Left lobe of liver (tissue), 2 donors: ENCODE measurements around the gene PRKCA. TPM values are rescaled to one million over a fixed set of nuclear protein-coding genes. Genes with fewer than 3 reads are reported as not detected.

Experiments used
- ATAC-seq: fragments of 200-7000 bp; cut with Tn5 transposase; one replicate; pipeline ENCODE4 v1.9.1; 2020; ENCODE audit warnings: mild to moderate bottlenecking, moderate library complexity
- DNase-seq: peaks from one replicate; pipeline ENCODE4 v3.0.0-alpha.2; 2020; ENCODE audit warnings: low spot score
- total RNA-seq: library from RNA; stranded (reverse); gene quantifications from one replicate; pipeline ENCODE4 v1.2.1, GENCODE V29; 2021
- donor health status: DM: no; HTN: no; CAD: no; lungs with moderate emphysema.
- donor health status: DM: no; HTN: yes; CAD: no.

Gene PRKCA
- total RNA-seq, 1 donor from 2014 or later, result 21.2 TPM

- ATAC-seq, result no peak
These were observed 446.9 kb downstream of the PRKCA start for GRCh38 chr17:66749217-66749832.

DNA sequence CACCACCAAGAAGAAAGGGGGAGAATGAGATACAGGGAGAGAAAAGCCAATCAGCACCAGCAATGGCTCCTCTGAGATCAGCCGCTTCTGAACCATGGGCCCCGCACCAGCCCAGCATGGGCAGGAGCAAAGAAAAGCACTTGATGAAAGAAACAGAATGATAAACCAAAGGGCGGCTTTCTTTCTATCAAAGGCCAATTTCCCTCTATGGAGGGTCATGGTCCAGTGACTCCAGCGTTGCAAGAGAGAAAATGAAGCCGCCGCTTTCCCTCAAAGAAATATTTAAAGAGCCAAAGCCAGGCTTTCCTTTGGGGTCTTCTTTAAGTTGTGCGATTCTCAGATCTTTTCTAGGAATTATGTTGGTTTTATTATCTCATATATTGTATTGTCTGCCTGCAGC is 447.7 kb downstream of the PRKCA start:
- ATAC-seq, result no peak
- no peak for DNase-seq

More at GRCh38 chr17:66749217-66749832, 446.9 kb downstream of the PRKCA start:
- DNase-seq, result no peak

DNA sequence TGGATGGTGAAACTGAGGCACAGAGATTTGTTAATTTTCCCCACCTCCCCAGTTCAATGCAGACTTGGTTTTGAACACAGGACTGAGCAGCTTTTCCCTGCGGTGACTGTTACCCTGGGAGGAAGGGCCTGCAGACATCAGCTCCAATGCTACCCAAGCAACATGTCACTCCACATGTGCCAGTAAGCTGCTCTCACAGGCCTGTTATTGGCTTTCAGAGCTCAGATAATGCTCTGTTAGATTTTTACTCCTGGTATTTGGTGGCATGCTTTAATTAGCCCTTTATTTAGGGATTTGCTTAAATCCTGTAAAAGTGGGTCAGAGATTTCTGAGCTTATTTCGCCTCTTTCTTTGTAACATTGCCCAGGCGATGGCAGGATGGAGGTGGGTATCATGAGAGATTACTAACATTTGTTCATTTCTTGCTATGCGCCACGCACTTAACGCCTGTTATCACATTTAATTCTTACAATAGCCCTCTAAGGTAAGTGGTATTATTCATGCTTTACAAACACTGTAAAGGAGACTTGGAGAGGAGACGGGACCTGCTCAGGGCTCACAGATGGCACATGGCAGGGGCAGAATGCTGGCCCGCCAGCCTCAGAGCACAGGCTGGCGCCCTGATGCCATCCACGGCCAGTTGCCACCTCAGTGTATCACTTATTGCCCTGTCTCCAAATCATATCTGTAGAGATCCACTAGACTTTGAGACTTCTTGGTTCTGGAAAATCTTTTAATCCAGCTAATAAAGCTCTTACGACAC is 448.5 kb downstream of the PRKCA start:
- ATAC-seq, result no peak
- DNase-seq, result no peak

DNA sequence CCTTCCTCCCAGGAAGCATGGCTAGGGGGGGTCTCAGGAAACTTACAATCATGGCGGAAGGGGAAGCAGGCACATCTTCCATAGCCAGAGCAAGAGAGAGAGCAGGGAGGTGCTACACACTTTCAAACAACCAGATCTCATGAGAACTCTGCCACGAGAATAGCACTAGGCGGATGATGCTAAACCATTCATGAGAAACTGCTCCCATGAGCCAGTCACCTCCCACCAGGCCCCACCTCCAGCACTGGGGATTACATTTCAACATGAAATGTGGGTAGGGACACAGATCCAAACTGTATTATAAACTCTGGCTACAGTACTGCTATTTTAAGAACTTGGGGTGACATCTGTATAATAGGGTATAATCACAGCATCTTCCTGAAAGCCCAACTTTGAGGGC is 449.4 kb downstream of the PRKCA start:
- no peak for ATAC-seq
- no peak for DNase-seq

DNA sequence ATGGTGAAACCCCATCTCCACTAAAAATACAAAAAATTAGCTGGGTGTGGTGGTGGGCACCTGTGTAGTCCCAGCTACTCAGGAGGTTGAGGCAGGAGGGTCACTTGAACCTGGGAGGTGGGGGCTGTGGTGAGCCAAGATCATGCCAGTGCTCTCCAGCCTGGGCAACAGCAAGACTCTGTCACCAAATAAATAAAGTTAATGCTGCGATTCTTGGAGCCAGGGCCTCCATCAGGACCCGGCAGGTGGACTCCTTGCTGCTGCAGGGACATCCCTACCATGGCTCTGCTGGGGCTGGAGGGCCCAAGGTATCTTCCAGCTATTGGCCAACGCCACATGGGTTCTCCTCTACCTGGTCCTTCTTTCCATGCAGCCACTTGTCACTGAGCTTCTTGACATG is 450.0 kb downstream of the PRKCA start:
- ATAC-seq (no peak), DNase-seq (no peak)

DNA sequence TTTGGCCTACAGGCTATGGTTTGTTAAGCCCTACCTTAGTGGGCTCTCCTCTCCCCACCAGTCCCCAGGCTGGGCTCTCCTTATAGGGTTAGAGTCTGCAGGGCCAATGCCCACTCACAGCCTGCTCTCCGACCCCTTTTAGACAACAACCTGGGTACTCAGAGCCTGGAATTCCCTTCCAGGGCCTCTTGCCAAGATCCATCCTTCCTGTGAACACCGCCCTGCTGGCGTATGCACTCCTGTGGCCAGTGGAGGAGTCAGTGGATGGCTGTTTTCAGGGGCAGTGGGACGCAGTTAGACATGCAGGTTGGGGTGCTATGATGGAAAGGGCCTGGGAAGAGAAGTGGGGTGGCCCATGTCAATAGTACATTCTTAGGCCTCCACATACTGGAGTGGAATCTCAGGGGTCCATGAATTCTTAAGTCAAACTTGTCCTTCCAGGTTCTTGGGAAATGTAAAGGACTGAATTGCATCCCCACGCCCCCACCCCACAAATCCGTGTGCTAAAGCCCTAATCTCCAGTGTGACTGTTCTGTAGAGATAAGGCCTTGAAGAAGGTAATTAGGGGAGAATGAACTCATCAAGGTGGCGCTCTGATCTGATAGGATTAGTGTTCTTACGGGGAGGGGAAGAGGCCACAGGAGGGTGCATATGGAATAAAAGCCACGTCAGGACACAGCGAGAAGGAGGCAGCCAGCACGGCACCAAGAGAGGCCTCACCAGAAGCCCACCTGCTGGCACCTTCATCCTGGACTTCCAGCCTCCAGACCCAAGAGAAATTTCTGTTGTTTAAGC is 450.9 kb downstream of the PRKCA start:
- DNase-seq (no peak), ATAC-seq (no peak)

- no peak for ATAC-seq
- no peak for DNase-seq
These were observed 452.9 kb downstream of the PRKCA start for GRCh38 chr17:66755101-66755943.

- ATAC-seq, result no peak
- DNase-seq, result no peak
These were observed 453.5 kb downstream of the PRKCA start for GRCh38 chr17:66755944-66756290.

DNA sequence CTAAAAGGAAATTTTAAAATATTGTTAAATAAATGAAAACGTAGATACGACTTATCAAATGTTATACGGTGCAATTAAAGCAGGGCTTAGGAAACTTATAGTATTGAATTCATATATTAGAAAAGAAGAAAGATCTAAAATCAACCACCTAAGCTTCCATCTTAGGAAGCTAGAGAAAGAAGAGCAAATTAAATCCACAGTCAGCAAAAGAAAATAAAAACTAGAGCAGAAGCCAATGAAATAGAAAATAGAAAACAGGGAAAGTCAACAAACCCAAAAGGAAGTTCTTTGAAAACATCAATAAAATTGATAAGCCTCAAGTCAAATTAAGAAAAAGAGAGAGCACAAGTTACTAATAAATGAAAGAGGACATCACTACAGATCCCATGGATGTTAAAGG is 457.9 kb downstream of the PRKCA start:
- DNase-seq (no peak), ATAC-seq (no peak)

DNA sequence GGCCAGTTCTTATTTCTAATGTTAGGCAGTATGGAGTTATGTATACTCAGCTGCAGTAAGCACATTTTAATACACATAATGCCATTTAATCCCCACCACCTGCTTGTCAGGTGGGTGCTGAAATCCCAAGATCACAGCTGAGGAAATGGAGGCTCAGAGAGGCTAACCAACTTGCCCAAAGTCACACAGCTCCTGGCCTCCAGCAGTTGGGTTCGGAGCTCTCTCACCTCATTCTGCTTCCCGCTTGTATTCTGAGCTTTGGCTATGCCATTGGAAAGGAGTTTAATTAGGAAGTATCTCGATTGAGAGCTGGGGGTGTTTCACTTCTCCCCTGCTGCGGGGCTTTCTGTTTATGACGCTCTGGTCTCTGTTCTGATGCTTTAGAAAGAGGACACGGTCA is 459.9 kb downstream of the PRKCA start:
- DNase-seq (no peak), ATAC-seq (no peak)

GRCh38 chr17:66763056-66763455 is 460.6 kb downstream of the PRKCA start:
- DNase-seq (no peak), ATAC-seq (no peak)

DNA sequence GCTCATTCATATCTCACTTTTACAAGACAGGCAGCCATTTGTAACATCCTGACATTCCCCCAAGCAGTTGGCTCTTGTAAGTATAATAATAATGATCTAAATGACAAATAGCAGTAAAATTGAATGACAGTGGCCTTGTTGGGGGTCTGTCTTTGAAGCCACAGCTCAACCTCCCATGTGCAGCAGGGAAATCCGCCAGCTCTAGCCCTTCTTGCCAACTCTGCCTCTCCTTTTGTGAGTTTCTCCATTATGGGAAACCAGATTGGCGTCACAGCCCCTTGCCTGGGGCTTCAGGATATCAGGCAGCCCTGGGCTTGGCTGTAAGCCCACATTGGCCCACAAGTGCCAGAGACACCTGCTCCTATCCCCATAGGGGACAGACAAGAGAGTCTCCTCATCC is 462.1 kb downstream of the PRKCA start:
- ATAC-seq (no peak), DNase-seq (no peak)

- DNase-seq (no peak), ATAC-seq (no peak)
These were observed 464.9 kb downstream of the PRKCA start for GRCh38 chr17:66767154-66767933.

DNA sequence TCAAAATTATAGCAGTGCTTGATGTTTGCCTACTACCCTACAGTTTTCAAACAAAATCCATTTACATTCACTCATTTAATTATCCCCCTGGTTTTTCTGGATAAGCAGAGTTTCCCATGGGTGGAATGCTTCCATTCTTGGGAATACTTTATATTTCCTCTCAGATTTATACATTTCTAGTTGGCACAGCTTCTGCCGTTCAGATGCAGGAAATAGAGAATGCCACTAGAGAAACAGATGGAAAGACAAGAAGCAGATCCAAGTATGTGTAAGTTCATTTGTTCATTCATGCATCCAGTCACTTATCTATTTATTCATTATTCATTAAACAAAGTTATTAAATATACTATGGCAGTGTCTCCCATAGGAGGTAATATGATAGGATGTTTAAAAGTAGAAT is 467.5 kb downstream of the PRKCA start:
- ATAC-seq (no peak), DNase-seq (no peak)

DNA sequence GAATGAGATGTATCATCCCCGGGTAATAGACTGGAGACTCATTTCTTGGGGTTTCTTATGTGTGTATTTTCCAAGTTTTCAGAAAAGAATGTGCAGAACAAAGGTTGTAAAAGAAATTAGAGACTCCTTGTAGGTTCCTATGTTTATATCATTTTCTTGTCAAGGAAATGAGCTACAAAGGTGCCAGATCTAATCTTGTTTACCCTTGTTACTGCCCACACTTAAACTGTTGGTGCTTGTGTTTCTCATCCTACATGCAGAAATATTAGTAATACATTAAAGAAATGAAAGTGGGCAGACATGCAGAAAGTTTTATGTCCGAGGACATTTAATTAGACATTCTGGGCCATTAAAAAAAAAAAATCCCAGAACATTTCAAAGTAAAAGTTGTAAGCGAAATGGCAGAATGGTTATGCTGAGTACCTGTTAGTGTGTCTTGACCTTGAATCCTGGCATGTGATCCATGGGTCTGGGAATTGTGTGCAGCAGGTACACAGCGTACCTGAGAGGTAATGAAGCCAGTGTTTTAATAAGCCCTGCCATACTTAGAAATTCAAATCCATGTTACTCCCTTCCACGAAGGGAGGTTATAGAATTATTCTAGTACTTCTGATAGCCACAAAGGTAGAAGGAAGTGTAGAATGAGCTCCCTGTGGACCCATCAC is 469.9 kb downstream of the PRKCA start:
- ATAC-seq, result no peak
- no peak for DNase-seq

GRCh38 chr17:66775271-66775670 is 472.9 kb downstream of the PRKCA start:
- DNase-seq (no peak), ATAC-seq (no peak)

GRCh38 chr17:66775881-66776400 is 473.5 kb downstream of the PRKCA start:
- DNase-seq, result no peak

DNA sequence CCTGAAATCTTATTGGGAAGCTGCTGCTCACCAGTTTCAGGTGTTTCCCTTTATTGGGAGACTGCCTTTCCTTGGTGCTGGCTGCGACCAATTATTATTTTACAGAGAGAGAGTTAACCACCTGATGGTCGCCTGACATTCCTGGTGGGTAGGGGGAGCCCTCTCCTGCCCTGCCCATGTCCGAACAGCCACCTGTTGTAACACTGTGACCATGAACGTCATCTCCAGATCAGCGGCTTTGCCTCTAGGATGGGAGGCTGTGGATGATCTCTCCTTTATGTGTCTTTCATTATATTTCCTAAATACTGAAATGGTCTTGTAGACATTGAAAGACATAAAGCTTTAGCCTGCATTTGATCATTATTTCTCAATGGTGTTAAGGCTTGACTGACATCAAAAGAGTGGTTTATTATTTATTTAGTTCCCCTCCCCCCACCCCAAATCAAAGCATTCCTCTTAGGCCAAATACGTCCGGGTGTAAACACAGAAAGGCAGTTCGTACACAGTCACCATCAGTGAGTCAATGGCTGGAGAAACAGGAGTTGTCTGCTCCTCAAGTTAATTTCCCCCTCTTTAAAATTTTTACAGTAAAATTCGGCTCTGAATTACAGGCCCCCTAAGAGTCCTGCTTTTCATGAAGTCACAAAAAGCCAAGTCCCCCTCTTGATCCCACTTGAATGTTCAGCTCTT is 474.7 kb downstream of the PRKCA start:
- DNase-seq, result no peak
- ATAC-seq, result no peak

More at GRCh38 chr17:66775881-66776400, 473.5 kb downstream of the PRKCA start:
- ATAC-seq, result no peak

GRCh38 chr17:66777689-66778225 is 475.3 kb downstream of the PRKCA start:
- DNase-seq, result no peak
- ATAC-seq, result no peak
